HG02970 (cell line): ENCODE measurements around the gene C9orf72.
"Not testable (repeated sequence)": the region's sequence is repeated elsewhere in the genome, so short reads cannot be mapped to it uniquely, and the experiment has no call there.

ENCODE experiments used
- ATAC-seq: cut with Tn5 transposase; IDR thresholded peaks from one replicate; pipeline ENCODE4 v1.9.1; 2021; ENCODE audit warnings: mild to moderate bottlenecking, moderate library complexity, moderate number of reproducible peaks; ENCODE audit not compliant: unreplicated experiment, low FRiP score

C9orf72 gene

GRCh38 chr9:27519466-27520465 lies 53.5 kb downstream of the C9orf72 start:
- ATAC-seq: no peak

- ATAC-seq: no peak
Measured at GRCh38 chr9:27518809-27519208, 54.5 kb downstream of the C9orf72 start.

- no peak for ATAC-seq
Measured at GRCh38 chr9:27518006-27518405, 55.3 kb downstream of the C9orf72 start.

DNA sequence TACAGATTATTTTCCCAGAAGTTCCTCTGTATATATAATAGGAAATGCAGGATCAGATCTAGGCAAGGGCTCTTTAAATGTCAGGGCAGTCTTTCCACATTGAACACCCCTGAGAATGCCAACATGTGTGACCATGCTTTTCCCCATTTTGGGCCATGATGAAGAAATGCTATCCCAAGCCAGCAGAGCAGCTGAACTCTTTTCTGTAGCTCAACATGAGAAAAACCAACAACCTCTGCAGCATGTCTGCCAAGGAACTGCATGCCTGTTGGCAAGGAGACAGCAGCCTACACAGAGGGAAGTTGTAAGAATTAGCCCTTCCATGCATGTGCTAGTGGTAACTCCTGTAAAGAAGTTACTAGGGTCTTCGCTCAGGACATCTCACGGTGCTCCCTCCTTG lies 58.7 kb downstream of the C9orf72 start:
- ATAC-seq: no peak

- ATAC-seq: no peak
Measured at GRCh38 chr9:27511771-27512170, 61.5 kb downstream of the C9orf72 start.

GRCh38 chr9:27510780-27511179 lies 62.5 kb downstream of the C9orf72 start:
- no peak for ATAC-seq

- ATAC-seq: no peak
Measured at GRCh38 chr9:27506981-27507380, 66.3 kb downstream of the C9orf72 start.

DNA sequence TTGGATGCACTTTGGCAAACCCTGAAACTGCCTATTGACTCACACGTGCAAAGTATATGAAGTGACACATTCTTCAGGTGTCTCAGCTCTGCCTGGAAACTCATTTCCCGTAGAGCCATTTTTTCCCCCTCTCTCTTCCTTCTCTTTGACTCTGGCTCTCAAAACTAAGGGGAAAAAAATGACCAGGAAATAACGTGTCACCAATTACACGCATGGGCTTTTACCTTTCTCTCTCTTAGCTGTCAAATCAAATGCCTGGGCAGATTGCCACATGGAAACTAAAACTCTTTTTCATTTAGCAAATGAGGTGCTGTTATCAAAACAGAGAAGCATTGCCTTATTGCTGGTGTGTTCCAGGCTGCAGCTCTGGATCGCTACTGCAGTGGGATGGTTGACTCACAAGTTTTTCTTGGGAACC lies 67.5 kb downstream of the C9orf72 start:
- ATAC-seq: no peak

- no peak for ATAC-seq
Measured at GRCh38 chr9:27504259-27504658, 69.0 kb downstream of the C9orf72 start.

DNA sequence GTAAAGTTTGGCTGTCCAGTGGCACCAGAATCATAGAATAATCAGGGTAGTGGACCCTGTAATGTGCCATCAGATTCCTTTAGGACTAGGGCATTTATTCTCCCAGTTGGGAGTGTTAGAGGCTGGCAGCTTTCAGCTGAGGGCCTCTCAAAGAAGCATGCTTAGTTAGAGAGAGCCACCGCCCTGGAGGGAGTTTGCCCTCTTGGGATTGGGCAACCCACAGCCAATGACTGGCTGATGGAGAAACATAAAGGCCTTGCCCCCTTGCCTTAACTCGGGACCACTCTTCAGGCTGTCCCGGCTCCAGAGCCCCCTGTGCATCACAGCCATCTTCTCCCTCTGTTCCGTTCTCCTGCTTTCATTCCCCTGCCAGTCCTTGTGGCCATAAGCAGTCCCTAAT lies 69.7 kb downstream of the C9orf72 start:
- ATAC-seq: no peak

- ATAC-seq: not testable (repeated sequence)
Measured at GRCh38 chr9:27500902-27501301, 72.4 kb downstream of the C9orf72 start.

GRCh38 chr9:27499451-27499850 lies 73.8 kb downstream of the C9orf72 start:
- ATAC-seq: no peak

DNA sequence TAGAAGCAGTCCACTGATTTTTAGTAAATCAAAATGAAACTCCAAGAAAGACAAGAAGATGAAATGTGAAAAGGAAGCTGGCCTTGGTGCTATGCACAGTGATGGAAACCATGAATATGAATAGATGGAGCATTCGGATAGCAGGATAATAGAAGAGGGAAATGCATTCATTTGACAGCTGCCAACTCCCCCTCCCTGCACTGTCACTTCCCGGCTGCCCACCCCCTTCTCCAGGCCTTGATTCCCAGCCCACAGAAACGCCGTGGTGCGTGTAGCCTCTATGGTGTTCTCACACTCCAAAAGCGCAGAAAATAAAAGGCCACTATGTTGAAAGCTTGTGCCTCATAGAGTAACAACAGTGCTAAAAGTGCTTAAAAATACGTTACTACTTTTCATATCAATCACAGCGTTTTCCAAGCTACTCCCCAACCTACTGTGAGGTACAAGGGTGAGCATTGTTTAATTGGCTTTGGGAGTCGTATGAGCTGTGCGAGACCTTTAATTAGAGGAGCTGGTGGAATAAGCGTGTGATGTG lies 75.3 kb downstream of the C9orf72 start:
- no peak for ATAC-seq
